Airway epithelial cell (primary cell): ENCODE results near the gene SCFD2. TPM values are rescaled to one million over a fixed set of nuclear protein-coding genes. Genes with fewer than 3 reads are reported as not detected.

Source experiments
- total RNA-seq: library from RNA; depleted of rRNA; stranded (reverse); fragments of >200 nt; gene quantifications from 2 replicates; pipeline ENCODE4 v1.2.3, GENCODE V29; 2015

SCFD2 gene
- 11.6 and 12.8 TPM in 2 replicates for total RNA-seq

GRCh38 chr4:53365486-53366300 is at the start of gene SCFD2:
TSS of gene SCFD2 (minus strand) at chr4:53366061.

GRCh38 chr4:53377319-53378170 is 11.7 kb upstream of the SCFD2 start, which contains the start of gene FIP1L1:
TSS of gene FIP1L1 (plus strand) at chr4:53377641. CDS start at chr4:53377839, 198 bp downstream.

DNA sequence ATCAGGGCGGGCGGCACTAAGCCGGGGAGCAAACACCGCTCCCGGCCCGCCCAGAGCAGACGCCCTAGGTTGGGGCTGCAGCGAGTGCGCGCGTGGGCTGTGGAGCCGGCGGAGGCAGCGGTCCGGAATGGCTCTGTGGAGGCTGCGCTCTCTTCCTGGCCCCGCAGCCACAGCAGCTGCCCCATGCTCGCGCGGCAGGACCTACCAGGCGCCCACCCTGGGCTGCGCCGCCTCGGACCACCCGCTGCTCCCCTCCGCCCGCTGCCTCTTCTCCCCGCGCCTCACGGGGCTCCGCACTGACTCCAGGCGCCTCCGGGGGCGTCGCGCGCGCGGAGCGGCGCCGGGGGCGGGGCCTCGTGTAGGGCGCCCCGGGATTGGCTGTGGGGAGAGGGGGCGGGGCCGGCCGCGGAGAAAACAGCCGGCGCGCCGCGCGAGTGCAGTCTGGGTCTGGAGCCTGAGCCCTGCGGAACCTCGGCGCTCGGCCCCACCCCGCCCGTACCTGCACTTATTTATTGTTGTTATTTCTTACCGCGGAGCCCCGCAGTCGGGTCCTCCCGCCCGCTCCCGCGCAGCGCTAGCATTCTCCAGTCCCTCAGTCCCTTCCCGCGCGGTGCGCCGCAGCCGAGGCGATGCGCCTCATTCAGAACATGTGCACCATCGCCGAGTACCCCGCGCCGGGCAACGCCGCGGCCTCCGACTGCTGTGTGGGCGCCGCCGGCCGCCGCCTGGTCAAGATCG is 503.8 kb downstream of the SCFD2 start, which contains the start of gene RASL11B:
RASL11B (plus strand) TSS at position 439 of the 738 bp plus-strand sequence; CDS start at position 630, 191 bp downstream.

Other genes starting within 250 kb of the SCFD2 start
- gene FIP1L1, start 11.6 kb upstream of the SCFD2 start, total RNA-seq, result 32.0 and 39.8 TPM in 2 replicates
- gene LNX1, start 225.4 kb upstream of the SCFD2 start, total RNA-seq, result 3.6 and 5.4 TPM in 2 replicates